NCI-H146 treated with DMSO at 0.1 percent for 48 hours (cell line): ENCODE measurements around the gene SOAT2.

Source experiments
- DNase-seq: peaks from one replicate; lab custom pipeline; 2025; ENCODE audit not compliant: unreplicated experiment; lab: John Stamatoyannopoulos, UW

The SOAT2 gene

DNA sequence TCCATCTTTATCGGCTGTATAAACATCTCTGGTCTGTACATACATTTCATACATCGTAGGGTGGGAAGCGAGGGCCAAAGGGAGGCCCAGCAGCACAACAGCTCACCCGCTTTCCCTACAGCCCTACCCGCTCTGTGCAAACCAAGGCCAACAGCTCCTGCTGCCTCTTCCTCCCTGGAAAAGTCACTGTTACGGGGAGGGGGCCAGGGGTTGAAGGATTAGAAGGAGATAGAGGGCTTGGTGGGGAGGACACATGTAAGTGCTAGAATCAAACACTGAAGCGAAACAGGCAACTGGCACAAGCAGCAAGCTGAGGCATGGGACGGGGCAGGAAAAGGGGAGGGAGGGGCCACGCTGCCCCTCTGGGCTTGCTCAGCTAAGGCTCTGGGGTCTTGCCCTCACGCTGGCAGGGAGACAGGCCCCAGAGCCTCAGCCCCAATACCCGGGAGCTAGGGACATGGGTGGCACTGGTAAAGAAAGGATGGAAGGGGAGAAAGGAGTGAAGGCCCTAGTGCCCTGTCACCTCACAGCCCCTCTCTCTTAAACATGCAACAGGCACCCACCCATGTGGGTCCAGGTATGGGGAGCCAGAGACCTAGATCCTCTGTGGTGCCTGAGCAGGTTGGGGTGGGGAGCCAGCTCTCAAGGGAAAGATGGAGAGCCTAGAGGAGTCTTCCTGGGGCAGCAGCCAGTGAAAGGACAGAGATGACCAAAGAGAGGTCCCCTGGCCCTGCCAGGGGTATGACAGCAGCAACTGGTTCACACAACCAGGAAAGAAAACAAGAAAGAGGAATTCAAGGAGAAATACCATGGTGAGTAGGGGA, 38.5 kb upstream of the SOAT2 start:
- no peak for DNase-seq

DNA sequence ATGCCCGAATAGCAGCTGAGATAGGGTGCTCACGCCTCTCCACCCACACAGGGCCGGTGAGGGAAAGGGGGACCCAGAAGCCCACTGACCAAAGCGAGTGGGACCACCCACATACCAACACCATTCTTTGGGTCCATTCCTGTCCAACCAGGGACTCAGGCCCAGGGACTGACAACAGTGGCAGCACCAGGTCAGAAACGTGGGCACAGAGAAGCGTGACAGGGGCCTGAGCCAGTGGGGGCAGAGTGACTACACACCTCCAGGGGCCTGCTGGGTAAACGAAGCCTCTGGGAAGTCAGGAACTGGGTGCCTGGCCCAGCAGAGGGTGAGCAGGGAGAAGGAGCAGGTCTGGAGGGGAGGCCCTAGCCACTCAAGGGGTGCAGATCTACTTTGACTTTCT, 37.8 kb upstream of the SOAT2 start:
- DNase-seq = no peak

DNA sequence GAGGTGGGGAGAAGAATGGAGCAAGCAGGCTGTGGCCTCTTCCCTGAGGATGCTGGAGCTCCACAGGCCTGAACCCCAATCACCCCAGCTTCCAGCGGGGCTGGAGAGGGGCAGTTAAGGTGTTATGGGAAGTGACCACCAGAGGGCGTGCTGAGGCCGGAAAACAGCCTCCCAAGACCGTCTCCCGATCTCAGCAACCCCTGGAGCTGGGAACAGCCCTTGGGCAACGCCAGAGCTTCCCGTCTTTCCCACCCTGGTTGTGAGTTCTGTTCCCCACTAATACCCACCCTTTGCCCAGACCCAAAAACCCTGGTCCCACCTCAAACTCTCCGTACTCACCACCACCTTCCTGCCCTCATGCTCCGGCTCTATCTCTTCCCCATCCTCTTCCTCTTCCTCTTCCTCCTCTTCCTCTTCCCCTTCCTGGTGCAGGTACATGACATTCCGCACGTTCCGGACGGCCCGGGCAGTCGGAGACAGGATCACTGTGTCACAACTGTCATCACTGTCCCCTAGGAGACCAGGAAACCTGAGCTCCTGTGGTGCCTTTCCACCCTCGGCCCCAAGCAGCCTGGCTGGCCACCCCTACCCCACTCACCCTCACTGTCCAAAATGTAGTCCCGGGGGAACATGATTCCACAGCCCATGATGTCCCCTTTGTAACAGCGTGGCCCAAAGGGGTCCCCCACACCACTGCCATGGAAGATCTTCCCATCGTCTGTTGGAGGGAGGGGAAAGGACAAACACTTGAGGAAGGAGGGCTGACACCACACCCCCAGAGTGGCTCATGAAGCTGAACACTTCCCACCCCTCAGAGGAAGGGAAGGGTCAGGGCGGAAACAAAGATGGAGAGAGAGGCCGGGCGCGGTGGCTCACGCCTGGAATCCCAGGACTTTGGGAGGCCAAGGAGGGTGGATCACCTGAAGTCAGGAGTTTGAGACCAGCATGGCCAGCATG, 37.0 kb upstream of the SOAT2 start:
- peak; percentile 31 for DNase-seq

DNA sequence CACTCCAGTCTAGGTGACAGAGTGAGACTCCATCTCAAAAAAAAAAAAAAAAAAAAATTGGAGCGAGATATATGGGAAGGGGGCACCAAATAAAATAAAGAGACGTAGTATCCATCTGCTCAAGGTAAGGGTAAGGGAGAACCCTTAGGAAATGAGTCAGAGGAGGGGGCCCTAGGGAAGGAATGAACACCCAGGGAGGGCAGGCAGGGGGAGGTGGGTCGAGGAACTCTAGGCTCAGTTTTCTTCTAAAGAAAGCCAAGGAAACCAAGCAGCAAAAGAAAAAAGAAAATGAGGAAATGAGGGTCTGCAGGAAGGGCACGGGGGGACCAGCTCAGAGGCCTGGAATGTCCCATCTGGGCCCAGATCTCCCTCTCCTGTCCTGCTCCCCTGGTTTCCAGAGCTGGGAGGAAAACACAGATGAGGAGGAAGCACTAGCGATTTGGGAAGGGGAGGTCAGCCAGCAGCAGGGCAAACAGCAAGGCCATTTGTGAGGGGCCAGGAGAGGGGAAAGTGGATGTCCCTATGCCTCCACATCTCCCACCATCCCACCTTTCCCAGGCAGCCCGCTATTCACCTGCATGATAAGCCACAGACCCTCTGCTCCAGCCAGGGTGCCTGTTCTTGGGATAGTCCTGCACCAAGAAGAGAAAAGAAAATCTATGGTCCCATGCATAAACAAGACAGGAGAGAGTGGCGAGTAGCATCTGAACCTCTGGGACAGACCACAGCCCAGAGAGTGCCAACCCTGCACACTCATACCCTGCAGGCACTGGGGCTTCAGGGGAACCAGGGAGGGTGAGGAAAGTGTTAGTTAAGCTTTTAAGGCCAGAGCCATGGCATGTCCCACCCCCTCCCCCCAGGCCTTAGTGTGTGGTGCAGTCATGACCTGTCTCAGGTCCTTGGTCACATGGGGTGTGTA, 36.0 kb upstream of the SOAT2 start:
- no peak for DNase-seq

DNA sequence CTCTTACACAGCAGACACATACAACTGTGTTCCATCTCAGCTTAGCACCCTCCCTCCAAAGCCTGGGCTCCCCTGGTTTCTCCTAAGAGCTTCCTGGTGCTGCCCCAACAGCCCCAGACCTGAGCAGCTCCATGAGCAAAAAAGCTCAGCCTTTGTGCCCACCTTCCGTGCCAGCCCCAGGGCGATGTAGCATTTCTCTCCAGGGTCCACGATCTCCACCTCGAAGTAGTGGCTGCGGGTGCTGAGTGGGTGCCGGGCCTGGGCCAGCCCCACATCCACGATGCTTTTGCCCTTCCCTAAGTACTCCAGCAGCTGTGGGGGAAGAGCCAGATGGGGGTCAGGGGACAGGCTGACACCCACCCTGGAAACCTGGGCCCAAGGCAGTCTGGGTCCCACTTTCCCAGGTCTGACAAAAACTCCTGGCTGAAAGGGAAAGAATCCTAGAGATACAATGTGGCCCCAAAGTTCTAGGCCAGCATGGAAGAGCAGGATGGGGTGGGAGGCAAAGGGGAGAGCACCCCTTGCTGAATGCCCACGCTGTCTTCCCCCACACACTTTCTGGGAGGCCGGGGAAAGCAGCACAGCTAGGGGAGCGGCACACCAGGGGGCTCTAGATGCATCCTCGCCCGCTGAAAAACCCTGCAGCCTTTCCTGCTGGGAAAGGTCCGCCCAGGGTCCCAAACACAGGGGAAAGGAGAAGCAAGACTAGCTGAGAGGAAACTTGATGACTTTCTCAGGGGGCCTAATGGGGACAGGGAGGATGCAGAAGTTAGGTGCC, 35.1 kb upstream of the SOAT2 start:
- no peak for DNase-seq

DNA sequence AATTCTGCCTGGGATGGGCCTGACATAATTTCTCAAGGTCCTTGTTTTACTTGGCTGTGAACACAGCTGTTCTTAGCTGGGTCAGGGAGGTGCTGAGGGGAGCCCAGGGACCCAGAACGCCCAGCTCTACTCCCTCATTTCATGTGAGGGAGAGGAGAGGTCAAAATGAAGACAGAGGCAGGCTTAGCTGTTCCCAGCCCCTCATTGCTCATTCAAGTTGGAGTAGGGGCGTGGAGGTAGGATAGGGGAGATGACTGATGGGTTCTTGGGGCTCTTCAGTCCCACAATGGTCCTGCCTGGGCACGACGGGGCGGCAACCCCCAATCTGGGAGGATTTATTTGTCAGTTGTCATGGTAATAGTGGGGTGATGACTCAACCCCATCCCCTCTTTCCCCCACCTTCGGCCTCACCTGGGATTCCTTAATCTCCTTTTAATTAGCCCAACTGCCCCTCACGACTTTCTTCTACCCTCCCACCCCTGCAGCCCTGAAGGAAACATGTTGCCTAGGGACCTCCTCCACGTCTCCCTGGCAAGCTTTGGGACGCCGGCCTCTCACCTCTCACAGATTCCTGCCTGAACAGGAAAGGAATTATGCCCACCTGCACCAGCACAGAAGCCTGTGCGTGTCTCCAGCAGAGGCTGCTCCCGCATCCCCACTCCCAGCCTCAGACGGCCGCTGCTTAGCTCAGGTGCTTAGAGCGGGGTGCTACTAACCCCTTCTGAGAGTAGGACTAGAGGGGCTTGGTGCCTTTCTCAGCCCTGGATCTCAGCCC, 34.3 kb upstream of the SOAT2 start:
- no peak for DNase-seq

DNA sequence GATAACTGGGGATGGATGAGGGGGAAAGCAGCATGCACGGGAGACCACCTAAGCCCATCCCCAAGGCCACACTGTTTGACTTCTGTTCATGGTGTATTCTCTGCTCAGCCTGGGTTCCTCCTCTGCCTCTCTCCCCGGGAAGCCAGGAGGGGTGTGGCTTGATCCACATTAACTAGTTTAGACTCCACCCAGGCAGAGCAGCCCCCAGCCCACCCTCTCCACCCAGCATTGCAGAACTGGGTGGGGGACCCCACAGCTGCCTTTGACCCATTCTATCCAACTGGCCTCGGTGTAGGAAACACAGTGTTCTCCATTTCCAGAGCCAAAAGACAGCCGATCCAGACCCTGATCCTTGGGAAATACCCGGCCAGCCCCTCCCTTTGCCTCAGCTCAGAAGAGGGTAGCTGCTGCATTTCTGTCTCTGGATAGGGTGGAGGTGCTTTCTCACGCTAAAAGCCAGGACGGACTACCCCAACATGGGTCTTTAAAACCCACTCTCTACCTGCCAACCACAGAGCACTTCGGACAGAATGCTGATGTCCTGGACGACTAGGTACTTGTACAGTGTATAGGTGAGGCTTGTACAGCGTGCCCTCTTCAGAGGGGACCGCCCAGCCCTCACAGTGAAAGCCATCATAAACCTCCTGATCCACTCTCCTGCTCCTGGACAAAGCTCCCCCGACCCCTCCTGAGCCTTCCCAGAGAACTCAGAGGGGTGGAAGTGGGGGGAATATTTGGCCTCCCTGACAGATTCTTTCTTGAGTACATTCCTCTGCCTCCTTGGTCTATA, 33.5 kb upstream of the SOAT2 start:
- DNase-seq = no peak

DNA sequence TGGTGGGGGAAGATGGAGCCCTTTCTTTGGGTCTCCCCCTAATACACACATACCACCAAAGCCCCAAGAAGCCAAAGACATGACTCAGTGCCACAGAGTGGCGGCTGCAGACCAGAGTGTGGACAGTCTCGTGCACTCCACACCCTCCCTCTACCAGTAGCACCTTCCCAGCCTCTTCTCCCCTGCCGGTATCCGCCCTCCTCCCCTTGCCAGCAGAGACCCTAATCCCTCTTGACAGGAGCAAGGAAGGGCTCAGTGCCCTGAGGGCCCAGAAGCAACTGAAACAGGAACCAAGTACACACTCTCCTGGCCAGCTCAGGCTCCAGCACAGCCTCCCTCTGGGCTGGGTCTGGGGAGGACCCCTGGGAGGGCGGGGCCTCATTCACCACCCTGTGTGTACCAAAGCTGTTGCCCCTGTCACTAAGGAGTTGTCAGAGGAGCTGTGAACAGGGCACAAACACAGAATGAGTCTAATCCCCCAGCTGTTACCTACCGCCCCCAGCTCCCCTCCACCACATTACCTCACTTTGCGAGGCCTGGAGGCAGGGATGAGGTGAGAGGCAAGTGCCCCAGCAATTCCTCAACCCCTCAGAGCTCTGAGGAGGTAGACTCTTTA, 32.3 kb upstream of the SOAT2 start:
- no peak for DNase-seq

DNA sequence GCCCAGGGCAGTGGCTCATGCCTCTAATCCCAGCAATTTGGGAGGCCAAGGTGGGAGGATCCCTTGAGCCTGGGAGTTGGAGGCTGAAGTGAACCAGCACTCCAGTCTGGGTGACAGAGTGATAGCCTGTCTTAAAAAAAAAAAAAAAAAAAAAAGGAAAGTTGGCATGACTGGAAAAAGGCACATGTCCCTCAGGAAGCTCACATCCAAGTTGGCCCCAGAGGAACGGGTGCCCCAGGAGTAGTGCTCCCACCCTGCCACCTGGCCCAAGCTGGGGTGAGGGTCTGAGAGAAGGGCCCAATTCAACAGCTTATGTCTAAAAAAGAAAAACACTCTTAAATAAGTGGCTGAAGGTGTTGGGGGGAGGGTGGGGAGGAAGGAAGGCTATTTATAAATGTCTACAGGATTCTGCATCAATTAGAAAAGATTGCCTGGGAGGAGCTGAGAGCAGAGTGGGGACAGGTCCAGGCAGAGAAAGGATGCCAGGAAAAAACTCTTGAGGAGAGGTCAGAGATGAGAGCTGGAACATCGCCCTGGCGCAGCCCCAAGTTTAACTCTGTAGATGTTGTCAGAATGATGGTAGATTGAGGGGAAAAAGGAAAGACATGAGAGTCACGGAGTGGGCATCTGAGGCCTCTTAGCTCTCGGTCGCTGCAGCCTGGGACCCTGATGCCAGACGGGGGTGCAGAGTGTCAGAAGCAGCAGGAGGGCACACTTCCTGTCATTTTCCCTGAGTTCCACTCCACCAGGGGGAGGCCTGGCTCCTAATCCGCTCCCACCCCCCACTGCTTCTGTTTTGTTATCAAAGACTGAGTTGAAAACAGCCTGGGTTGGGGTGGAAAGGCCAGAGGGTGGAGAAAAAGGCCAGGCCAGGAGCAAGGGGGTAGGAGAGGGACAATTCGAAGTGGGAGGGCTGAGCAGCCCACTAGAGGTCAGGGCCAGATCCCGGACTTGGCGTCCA, 31.4 kb upstream of the SOAT2 start:
- DNase-seq = no peak

DNA sequence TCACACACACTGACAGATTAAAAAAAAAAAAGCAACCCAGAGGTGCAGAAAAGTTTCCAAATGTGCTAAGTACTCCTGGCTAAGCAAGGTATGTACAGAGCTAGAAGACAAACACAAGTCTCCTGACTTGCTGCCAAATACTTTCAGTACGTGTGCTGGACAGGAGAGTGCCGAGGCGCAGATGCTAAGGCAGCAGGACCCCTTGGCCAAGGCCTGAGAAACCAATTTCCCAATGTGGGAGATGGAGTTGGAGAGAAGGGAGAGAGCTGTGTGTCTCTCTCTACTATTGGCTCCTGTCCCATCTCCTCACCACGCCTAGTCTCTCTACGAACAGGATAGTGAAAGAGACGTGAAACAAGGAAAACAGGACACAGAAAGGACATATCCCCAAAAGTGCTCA, 29.4 kb upstream of the SOAT2 start:
- no peak for DNase-seq

DNA sequence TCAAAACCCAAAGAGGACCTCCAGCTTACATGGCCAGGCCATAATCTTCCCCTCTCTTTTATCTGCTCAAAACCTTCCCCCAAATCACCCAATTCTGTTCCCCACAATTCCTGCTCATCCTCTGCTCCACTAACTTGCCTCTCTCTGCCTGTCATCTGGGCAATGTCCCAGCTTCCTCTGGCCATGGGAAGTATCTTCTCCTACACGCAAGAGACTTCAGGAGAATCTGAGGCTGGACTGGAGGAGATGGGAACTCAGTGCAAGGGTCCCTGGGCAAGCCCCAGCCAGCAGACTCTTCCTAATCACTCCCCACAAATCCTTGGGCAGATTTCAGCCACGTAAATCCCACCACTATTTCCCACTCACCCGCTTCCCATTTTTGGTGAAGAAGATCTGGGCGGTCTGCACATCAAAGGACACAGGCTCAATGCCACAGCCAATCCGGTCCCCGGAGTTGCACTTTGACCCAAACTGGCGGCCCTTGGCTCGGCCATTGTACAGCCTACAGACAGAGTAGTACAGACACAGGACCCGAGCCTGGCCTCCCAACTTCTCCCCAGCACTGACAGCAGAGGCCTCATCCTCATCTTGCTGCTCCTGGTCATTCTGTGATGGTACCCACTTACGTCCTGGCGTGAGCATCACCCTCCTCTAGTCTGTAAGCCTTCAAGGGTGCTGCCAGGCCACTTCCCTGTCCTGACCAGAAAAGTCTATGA, 28.8 kb upstream of the SOAT2 start:
- DNase-seq = no peak

DNA sequence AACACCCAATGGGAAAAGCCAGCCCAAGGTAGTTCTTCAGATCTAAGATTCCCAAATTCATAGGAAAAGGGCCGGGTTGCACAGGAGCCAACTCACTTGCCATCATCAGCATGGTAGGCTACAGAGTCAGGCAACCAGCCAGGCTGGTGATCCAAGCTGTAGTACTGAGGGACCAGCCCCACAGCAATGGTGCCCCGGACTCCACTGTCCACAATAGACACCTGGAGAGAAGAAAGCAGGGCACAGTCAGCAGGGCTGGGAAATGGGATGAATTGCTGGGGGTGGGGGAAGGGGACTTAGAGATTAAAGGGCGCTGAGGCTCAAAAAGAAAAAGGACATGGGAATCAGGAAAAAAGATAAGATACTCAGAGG, 28.3 kb upstream of the SOAT2 start:
- DNase-seq = no peak

DNA sequence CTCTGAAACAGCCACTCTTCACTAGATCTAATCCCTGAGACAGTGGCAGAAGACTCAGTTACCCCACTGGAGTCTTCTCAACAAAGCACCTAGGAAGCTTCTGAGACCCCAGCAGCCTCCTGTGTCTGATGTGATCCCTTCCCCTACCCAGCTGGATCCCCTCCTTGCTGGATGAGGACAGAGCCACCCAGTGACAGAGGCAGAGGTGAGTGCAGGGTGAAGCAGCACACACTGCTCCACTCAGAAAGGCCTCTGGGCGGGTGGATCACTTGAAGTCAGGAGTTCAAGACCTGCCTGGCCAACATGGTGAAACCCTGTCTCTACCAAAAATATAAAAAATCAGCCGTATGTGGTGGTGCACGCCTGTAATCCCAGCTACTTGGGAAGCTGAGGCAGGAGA, 26.8 kb upstream of the SOAT2 start:
- no peak for DNase-seq

DNA sequence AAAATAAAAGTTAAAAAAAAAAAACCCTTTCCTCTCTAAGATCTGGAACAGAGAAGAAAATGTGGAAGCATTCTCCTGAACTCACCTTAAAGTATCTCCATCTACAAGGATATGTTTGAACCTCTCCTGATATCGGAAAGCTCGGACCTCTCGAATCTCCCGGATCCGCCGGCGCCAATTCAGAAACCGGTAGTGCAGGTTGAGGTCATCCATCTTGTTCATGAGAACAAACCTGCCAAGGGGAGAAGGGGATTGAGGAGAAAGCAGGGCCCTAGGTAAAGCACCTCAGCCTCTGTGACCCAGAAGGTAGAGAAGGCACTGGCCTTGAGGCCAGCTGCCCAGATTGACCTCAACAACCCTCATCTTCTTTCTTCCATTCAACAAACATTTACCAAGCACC, 26.3 kb upstream of the SOAT2 start:
- DNase-seq = no peak

DNA sequence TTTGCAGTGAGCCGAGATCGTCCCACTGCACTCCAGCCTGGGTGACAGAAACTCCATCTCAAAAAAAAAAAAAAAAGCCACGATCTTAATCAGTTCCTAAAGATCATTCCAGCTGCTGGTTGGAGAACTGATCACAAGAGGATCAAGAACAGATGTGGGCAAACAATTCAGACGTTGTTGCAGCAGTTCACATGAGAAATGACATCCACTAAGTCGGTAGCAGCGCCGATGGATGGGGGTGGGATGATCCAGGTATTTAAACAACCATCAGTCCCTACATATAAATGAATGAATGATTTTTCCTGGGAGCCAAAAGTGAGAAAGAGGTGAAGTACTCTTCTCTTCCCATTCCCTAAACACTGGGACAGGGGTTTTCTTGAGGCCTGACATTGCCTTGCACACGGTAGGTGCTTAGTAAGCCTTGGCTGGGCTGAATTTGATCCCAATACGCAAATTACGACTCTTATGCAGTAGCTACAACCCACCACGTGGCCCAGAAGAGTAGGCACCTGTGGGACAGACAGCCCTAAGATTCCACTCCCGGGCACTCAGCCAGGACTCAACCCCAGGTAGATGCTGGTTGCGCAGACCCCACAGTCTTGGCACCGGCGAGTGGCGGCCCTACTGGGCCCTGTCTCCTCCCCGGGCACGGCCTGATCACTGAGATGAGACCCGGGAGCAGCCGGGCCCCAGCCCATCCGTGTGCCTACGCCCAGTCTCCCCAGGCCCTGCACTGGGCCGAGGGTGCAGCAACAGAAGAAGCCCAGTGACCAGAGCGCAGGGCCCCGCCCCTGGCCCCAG, 24.7 kb upstream of the SOAT2 start:
- DNase-seq = no peak
